T-helper 2 cell treated with Interferon-gamma antibody and Interleukin-4, amounts not matched to agents 5 μg/mL and 100 μg/mL, for 36 hours (primary cell): ENCODE data around the gene RASA1.

Experiments
- DNase-seq: peaks from one replicate; pipeline ENCODE4 v3.0.0; 2021; ENCODE audit warnings: low spot score
- H3K27ac Mint-ChIP-seq: one replicate; pipeline ENCODE4 v1.8.0; 2021; ENCODE audit warnings: mild to moderate bottlenecking, mixed read lengths
- H3K27me3 Mint-ChIP-seq: one replicate; pipeline ENCODE4 v1.8.0; 2021; ENCODE audit warnings: low read depth, mixed read lengths
- H3K36me3 Mint-ChIP-seq: one replicate; pipeline ENCODE4 v1.8.0; 2021; ENCODE audit warnings: low read depth, mixed read lengths
- H3K4me1 Mint-ChIP-seq: one replicate; pipeline ENCODE4 v1.8.0; 2021; ENCODE audit warnings: low read depth, mixed read lengths
- H3K4me3 Mint-ChIP-seq: one replicate; pipeline ENCODE4 v1.8.0; 2022; ENCODE audit warnings: mild to moderate bottlenecking, moderate library complexity, mixed read lengths
- H3K9me3 Mint-ChIP-seq: one replicate; pipeline ENCODE4 v1.8.0; 2021; ENCODE audit warnings: mixed read lengths

Gene RASA1

DNA sequence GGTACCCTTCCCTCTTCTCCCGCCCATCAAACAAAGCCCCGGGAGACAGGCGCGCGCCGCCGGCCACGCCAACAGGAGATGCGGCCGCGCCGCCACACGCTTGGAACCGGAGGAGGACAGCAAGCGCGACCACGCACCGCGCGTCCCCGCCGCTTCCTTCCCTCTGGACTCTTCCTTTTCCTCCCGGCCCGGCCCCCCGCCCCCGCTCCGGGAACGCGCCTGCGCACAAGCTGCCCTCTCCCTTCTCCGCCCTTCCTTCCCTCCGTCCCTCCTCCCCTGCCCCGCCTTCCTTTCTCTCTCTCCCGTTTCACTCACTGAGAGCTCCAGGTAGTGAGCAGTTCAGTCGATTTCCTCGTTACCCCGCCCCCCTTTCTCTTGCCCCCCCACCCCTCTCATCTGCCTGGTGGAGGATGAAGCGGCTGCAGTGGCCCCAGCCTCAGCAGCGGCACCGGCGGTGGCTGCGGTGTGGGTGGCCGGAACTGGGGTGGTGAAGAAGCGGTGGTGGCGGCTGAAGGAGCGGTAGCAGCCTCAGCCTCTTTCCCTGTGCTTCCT lies at the start of gene RASA1:
Gene RASA1, plus strand, starts transcription at position 310 of the 552 bp plus-strand sequence. CDS start 569 bp downstream, outside the sequence.
- Mint-ChIP-seq H3K36me3 (peaks cover 17% of the 10 kb centered on the region), H3K4me1 (peaks cover 32% of the 10 kb centered on the region), H3K9me3 (no peaks in the 10 kb centered on the region), H3K27ac (peak within 1 kb of the TSS; percentile 90), H3K4me3 (peak within 1 kb of the TSS; percentile 100), H3K27me3 (peaks cover 4% of the 10 kb centered on the region)
- DNase-seq: peak; percentile 83

DNA sequence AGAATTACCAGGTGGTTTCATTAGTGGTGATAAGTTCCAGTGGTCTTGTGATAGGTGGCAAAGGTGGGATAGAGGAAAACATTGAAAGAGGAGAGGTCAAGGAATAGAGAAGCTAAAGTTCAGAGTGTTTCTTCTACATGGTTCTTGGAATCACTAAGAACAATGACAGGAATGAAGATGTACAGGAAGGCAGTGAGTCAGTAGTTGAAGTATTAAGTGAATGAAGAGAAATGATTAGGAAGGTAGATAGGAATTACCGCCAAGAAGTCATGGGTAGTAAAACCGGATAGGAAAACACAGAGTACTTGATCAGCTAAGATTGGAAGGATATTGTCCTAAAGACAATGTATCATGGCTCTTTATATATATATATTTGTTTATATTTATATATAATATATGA lies 37.9 kb upstream of the RASA1 start:
- Mint-ChIP-seq H3K4me1 (no peaks in the 10 kb centered on the region), H3K27ac (no peak overlapping the region), H3K9me3 (no peaks in the 10 kb centered on the region), H3K4me3 (no peak overlapping the region), H3K27me3 (no peaks in the 10 kb centered on the region), H3K36me3 (no peaks in the 10 kb centered on the region)
- DNase-seq: no peak

DNA sequence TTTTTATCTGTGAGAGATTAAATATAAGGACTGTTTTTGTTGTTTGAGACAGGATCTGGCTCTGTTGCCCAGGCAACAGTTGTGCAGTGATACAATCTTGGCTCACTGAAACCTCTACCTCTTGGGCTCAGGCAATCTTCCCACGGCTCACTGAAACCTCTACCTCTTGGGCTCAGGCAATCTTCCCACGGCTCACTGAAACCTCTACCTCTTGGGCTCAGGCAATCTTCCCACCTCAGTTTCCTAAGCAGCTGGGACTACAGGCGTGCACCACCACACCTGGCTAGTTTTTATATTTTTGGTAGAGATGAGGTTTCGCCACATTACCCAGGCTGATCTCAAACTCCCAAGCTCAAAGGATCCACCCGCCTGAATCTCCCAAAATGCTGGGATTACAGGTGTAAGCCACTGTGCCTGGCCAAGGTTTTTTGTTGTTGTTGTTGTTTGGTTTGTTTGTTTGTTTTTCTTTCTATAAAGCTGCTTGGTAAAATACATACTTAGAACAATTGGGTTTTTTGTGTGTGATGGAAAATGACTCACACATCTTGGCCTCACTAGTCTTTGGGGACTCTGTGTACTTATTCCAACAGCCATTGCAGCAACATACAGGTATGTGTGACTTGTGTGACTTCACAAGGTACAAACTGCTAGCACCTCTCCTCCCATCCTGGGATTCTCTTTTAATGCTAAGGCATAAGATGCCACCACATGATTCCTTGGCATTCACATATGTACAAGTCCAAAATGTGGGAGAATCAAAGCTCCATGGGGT lies 36.5 kb upstream of the RASA1 start:
- Mint-ChIP-seq H3K4me1 (no peaks in the 10 kb centered on the region), H3K36me3 (no peaks in the 10 kb centered on the region), H3K4me3 (no peak overlapping the region), H3K27ac (no peak overlapping the region), H3K27me3 (no peaks in the 10 kb centered on the region), H3K9me3 (no peaks in the 10 kb centered on the region)
- peak; percentile 12 for DNase-seq

DNA sequence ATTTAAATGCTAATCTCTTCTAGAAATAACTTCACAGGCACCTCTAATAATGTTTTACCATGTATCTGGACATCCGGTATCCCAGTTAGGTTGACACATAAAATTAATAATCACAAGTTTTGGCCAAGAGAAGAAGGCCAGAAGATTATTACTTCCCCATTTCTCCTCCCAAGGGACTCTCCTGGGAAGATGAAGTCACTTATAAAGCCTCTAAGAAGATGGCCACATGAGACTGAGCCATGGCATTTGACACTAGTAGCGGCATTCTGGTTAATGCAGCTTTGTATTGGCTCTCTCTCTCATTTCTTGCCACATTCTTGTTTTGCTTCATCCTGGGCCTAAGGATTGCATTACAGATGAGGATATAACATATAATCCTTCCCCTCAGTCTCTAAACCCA lies 34.5 kb upstream of the RASA1 start:
- Mint-ChIP-seq H3K27ac (no peak overlapping the region), H3K4me1 (no peaks in the 10 kb centered on the region), H3K27me3 (peaks cover 10% of the 10 kb centered on the region), H3K9me3 (no peaks in the 10 kb centered on the region), H3K36me3 (no peaks in the 10 kb centered on the region), H3K4me3 (no peak overlapping the region)
- no peak for DNase-seq

DNA sequence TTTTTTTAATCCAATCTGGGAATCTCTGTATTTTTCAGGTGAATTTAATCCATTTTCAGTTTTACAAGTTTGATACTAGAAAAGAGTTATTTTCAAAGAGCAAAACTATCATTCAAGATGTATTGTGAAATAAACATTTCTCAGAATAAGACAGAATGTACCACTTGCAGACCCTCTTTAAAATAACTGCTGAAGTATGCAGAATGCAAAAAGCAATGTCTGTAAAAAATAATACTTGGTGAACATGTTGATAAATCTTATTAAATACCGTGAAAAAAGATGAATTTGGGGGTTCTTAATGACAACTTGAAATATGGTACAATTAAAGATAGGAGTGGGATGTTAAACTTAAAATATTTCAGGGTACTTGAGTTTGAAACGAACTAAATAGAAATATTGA lies 26.1 kb upstream of the RASA1 start:
- H3K4me1 Mint-ChIP-seq: peaks cover 6% of the 10 kb centered on the region
- no peaks in the 10 kb centered on the region for H3K36me3 Mint-ChIP-seq
- H3K27me3 Mint-ChIP-seq: peaks cover 9% of the 10 kb centered on the region
- no peak overlapping the region for H3K4me3 Mint-ChIP-seq
- H3K9me3 Mint-ChIP-seq: no peaks in the 10 kb centered on the region
- no peak overlapping the region for H3K27ac Mint-ChIP-seq
- no peak for DNase-seq

DNA sequence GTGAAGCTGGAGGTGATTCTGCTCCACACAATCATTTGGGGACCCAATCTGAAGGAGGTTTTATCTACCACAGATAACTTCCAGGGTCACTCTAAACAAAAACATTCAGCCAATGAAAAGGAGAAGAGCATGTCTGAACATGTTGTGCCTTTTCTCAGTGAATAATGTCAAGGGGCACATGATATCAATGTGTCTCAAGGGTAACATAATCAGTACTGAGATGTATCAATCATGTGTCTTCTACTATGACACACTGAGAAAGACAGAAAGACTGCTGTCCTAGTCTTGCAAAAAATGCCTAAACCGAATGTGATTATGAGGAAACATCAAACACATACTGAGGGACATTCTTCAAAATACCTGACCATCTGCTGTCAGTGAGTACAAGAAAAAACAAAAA lies 25.4 kb upstream of the RASA1 start:
- no peak for DNase-seq
- no peaks in the 10 kb centered on the region for H3K36me3 Mint-ChIP-seq
- H3K4me1 Mint-ChIP-seq: peaks cover 6% of the 10 kb centered on the region
- H3K4me3 Mint-ChIP-seq: no peak overlapping the region
- H3K27me3 Mint-ChIP-seq: peaks cover 6% of the 10 kb centered on the region
- no peak overlapping the region for H3K27ac Mint-ChIP-seq
- no peaks in the 10 kb centered on the region for H3K9me3 Mint-ChIP-seq

DNA sequence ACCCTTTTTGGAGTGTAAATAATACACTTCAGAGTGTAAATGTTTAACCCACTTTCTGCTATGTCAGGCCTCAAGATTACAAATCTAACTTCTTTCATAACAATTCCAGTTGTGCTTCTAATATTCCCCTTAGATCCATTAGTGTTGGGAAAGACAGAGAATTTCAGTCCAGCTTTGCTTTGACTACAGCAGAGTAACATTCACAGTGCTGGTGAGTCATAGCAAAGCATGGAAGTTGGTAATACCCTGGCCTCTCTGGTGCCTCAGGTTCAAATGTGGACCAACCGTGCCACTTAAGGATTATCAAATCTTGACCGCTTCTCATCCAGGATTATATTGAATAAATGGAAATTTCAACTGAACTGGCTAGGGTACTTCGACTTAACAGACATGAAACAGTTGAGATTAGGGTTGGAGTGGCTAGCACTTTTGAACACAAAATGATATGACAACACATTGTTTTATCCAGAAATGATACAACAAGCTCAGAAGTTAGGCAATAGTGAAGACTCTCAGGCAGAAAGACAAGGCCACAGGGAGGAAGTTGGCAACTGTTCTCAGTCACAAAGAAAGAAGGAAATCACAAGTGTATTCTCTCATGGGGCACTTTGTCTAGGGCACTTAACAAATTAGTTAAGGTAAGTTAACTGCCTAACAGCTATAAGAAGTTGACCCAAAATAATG lies 24.4 kb upstream of the RASA1 start:
- H3K27ac Mint-ChIP-seq: no peak overlapping the region
- no peaks in the 10 kb centered on the region for H3K36me3 Mint-ChIP-seq
- peaks cover 6% of the 10 kb centered on the region for H3K4me1 Mint-ChIP-seq
- no peak overlapping the region for H3K4me3 Mint-ChIP-seq
- no peaks in the 10 kb centered on the region for H3K9me3 Mint-ChIP-seq
- peaks cover 6% of the 10 kb centered on the region for H3K27me3 Mint-ChIP-seq
- DNase-seq: no peak

DNA sequence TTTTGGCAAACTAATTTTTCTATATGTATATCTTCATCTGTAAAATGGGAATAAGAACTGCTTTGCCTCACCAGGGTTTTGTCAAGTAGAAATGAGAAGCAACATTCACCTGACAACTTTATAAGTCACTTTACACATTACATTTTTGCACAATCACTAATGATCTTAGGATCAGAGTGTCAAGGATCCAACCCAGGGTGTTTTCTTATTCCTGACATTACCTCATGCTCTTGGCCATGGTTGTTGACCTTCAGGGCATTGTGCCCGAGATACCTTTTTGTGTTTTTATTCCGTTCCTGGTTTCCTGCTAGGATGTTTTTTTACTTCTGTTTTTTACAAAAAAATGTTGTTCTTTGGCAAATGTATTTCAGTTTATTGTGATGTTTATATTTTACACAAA lies 22.2 kb upstream of the RASA1 start:
- peaks cover 6% of the 10 kb centered on the region for H3K4me1 Mint-ChIP-seq
- H3K27ac Mint-ChIP-seq: no peak overlapping the region
- H3K9me3 Mint-ChIP-seq: no peaks in the 10 kb centered on the region
- no peaks in the 10 kb centered on the region for H3K36me3 Mint-ChIP-seq
- no peak overlapping the region for H3K4me3 Mint-ChIP-seq
- H3K27me3 Mint-ChIP-seq: peaks cover 6% of the 10 kb centered on the region
- no peak for DNase-seq

DNA sequence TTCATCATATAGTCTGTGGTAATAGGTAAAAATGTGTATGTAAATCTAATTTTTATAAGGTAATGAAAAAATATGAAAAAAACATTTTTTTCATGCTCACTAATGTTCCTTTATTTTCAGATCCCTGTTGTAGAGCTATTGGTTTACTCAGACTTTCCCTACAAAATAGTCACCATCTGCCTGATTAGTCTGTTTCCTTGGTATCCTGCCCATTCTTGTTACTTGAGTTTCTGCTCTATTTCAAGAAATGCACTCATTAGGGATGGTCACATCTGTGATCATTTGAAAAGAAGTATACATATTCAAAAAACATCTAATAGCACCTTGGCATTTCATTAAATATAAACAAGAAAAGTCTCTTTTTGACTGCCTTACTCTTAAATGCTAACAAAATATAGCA lies 21.6 kb upstream of the RASA1 start:
- Mint-ChIP-seq H3K9me3 (no peaks in the 10 kb centered on the region), H3K4me1 (peaks cover 6% of the 10 kb centered on the region), H3K36me3 (no peaks in the 10 kb centered on the region), H3K27me3 (peaks cover 6% of the 10 kb centered on the region), H3K4me3 (no peak overlapping the region), H3K27ac (no peak overlapping the region)
- DNase-seq: no peak

DNA sequence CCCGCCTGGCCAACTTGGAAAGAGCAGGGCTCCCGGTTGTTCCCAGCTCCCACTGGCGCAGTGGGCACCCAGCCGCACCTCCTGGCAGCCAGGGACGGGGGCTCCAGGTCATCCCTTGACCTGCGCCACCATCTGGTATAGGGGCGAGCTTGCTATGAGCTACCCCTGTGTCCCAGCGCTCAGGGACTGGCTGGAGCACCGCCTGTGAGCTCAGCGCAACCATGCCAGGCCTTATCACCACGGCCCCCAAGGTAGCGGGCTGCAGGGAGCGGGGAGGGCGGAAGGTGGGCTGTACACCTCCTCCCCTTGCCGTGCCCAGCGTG lies 15.4 kb upstream of the RASA1 start:
- Mint-ChIP-seq H3K4me1 (no peaks in the 10 kb centered on the region), H3K27me3 (peaks cover 18% of the 10 kb centered on the region), H3K36me3 (no peaks in the 10 kb centered on the region), H3K27ac (no peak overlapping the region), H3K4me3 (no peak overlapping the region), H3K9me3 (no peaks in the 10 kb centered on the region)
- DNase-seq: no peak

DNA sequence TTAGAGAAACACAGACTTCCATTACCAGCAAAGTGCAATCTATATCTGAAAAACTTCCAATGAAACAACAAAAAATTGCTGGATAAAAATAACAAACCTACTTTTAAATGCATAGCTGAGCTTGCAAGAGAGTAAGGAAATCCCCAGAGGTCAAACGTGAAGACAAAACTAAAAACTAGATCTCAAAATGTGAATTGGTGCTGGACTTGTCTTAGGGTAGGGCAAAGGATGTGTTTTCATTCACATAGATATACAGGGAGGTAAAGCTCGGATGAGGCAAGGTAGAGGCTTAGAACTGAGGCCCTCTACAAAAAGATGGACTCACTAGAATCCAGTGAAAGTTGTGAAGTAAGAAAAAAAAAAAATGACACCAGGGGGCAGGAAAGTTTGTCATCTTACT lies 13.6 kb upstream of the RASA1 start:
- Mint-ChIP-seq H3K9me3 (no peaks in the 10 kb centered on the region), H3K27me3 (peaks cover 15% of the 10 kb centered on the region), H3K36me3 (no peaks in the 10 kb centered on the region), H3K27ac (no peak overlapping the region), H3K4me1 (no peaks in the 10 kb centered on the region), H3K4me3 (no peak overlapping the region)
- no peak for DNase-seq

DNA sequence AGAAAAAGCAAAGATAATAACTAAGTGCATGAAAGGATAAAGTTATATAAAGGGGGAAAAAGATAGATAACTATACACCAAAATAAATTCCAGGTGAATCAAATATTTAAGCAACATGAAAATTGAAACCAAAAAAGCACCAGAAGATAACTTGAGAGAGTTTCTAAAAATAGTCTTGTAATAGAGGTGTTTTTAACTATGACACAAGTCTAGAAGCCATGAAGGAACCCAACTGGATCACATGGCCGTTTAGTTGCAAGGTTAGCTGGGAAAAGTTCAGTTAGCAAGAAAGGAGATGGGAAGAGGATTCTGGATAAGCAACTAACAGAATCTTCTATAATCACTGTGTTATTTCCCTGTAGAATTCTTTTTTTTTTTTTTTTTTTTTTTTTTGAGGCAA lies 9.2 kb upstream of the RASA1 start:
- H3K4me3 Mint-ChIP-seq: no peak overlapping the region
- no peak for DNase-seq
- H3K36me3 Mint-ChIP-seq: no peaks in the 10 kb centered on the region
- no peaks in the 10 kb centered on the region for H3K9me3 Mint-ChIP-seq
- no peak overlapping the region for H3K27ac Mint-ChIP-seq
- H3K27me3 Mint-ChIP-seq: peaks cover 15% of the 10 kb centered on the region
- peaks cover 3% of the 10 kb centered on the region for H3K4me1 Mint-ChIP-seq

DNA sequence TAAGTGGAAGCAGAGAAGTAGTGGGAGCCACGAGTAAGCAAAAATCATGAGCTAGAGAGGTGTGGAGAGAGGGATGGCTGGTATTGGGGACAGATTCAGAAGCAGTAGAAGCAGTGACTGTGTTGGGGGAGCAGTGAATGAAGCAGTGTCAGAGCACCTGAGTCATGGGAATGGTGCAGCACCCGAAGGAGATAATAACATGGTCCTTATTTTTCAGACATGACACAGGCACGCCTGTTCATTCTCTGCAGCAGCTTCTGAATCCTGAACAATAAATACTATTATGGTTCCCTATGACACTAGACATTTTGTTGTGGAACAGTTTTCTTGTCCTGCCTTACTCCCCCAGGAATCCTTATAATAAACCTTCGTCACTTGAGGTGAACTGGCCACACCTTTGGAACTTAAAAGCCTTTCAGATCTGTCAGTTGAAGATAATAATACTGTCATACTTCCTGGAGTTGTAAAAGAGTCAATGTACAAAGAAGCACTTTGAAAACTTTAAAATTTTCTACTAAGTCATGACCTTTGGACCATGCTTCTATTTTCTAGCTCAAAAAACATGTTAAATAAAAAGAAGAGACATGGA lies 7.0 kb upstream of the RASA1 start:
- H3K27ac Mint-ChIP-seq: no peak overlapping the region
- no peak overlapping the region for H3K4me3 Mint-ChIP-seq
- peaks cover 3% of the 10 kb centered on the region for H3K4me1 Mint-ChIP-seq
- H3K27me3 Mint-ChIP-seq: peaks cover 9% of the 10 kb centered on the region
- no peaks in the 10 kb centered on the region for H3K36me3 Mint-ChIP-seq
- no peaks in the 10 kb centered on the region for H3K9me3 Mint-ChIP-seq
- no peak for DNase-seq

DNA sequence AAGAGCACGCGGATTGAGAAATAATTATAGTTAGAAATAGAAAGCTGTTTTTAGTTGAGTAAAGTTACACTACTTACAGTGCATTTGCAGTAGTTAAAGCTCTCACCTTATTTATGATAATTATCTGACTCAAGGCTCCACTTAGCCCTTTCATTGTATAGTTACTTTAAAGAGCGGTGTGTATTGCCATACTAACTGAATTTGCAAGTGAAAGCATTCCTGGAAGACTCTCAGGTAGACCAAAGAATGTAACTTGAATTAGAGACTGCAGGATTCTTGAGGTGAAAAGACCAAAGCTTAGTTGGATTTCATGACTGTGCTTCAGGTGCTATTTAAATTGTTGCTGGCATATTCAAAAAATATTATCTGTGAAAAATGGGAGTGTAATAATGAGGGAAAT lies 4.2 kb upstream of the RASA1 start:
- DNase-seq: no peak
- peaks cover 4% of the 10 kb centered on the region for H3K27me3 Mint-ChIP-seq
- no peak overlapping the region for H3K27ac Mint-ChIP-seq
- no peaks in the 10 kb centered on the region for H3K36me3 Mint-ChIP-seq
- no peaks in the 10 kb centered on the region for H3K9me3 Mint-ChIP-seq
- no peak overlapping the region for H3K4me3 Mint-ChIP-seq
- H3K4me1 Mint-ChIP-seq: peaks cover 17% of the 10 kb centered on the region
